Body of pancreas (tissue), 4 donors: ENCODE results near the gene SMPD1. TPM values are rescaled to one million over a fixed set of nuclear protein-coding genes. Genes with fewer than 3 reads are reported as not detected.

Experiments used
- ATAC-seq: fragments of 150-250 bp; one replicate; pipeline ENCODE4 v1.9.1; 2016
- DNase-seq, 4 donors: peaks; one replicate each; pipeline ENCODE4 v3.0.0-alpha.2; 2019
- H3K27ac ChIP-seq, 4 donors: fragments of 200-600 bp; sonication (generic); 1 replicate in 3 of 4; 2 replicates in 1 of 4; pipeline versions ENCODE4 v1.5.1 to v1.6.1; 2016 to 2019; ENCODE audit warnings: mild to moderate bottlenecking in 1 of 4, mixed read lengths in 1 of 4, moderate library complexity in 1 of 4
- H3K27me3 ChIP-seq, 2 donors: fragments of 200-600 bp; sonication (generic); one replicate each; pipeline ENCODE4 v1.6.0; 2016; ENCODE audit warnings: mild to moderate bottlenecking in 1 of 2
- H3K36me3 ChIP-seq, 2 donors: fragments of 200-600 bp; sonication (generic); replicated peaks in 1 of 2; 2 replicates each; pipeline ENCODE4 v1.5.1; 2016; ENCODE audit warnings: low read depth in 2 of 2; ENCODE audit not compliant: insufficient read depth in 1 of 2
- H3K4me1 ChIP-seq: fragments of 200-600 bp; sonication (generic); one replicate; pipeline ENCODE4 v1.6.0; 2016
- H3K4me3 ChIP-seq, 2 donors: fragments of 200-600 bp; sonication (generic); 1 replicate in 1 of 2; 2 replicates in 1 of 2; pipeline ENCODE4 v1.5.1; 2016 to 2019
- H3K9me3 ChIP-seq, 3 donors: fragments of 200-600 bp; sonication (generic); 1 replicate in 2 of 3; 2 replicates in 1 of 3; pipeline ENCODE4 v1.5.1; 2016
- CTCF ChIP-seq, 7 experiments: fragments of 450-650 bp in 4 of 7; fragments of 200-600 bp in 3 of 7; sonication (generic) in 3 of 7; IDR thresholded peaks; one replicate each; pipeline ENCODE4 v1.5.1; 2016 to 2019; ENCODE audit warnings: antibody characterized with exemption in 7 of 7
- POLR2A ChIP-seq, 3 donors: fragments of 450-650 bp; IDR thresholded peaks; one replicate each; pipeline ENCODE4 v1.6.1; 2016; ENCODE audit warnings: antibody characterized with exemption in 3 of 3, mild to moderate bottlenecking in 2 of 3
- WGBS, 2 donors: methylation state at CpG; one replicate each; pipeline ENCODE4 v1.1.5; 2017; 5-methylcytosine and 5-hydroxymethylcytosine counted together
- intact Hi-C: fragments of 100-400 bp; cut with DNase I; formaldehyde crosslinking; loops from one replicate; pipeline ENCODE4 v1.15.1; 2023
- total RNA-seq, 2 donors: library from RNA; depleted of rRNA; stranded (reverse); fragments of >200 nt; gene quantifications; one replicate each; pipeline ENCODE4 v1.1.0, GENCODE V29; 2016

Gene SMPD1
- total RNA-seq, 2 donors from 2014 or later: 17.1 to 29.7 TPM

GRCh38 chr11:6433998-6434660, 43.9 kb downstream of the SMPD1 start:
- no peak for ATAC-seq
- no peak for TF ChIP-seq POLR2A (IDR thresholded peaks at IDR 0.05)
- TF ChIP-seq CTCF (IDR thresholded peaks at IDR 0.05): no peak
- H3K27me3 ChIP-seq: no peaks in the 10 kb centered on the region
- no peaks in the 10 kb centered on the region for H3K4me1 ChIP-seq
- no peak overlapping the region for H3K27ac ChIP-seq
- 46 to 48% methylated on average over 4 to 5 of the region's 5 CpGs for WGBS, 2 donors
- no peak for DNase-seq
- no peaks in the 10 kb centered on the region for H3K9me3 ChIP-seq
- no peaks in the 10 kb centered on the region for H3K36me3 ChIP-seq
- intact Hi-C loops: no loop called here
- no peak overlapping the region for H3K4me3 ChIP-seq

DNA sequence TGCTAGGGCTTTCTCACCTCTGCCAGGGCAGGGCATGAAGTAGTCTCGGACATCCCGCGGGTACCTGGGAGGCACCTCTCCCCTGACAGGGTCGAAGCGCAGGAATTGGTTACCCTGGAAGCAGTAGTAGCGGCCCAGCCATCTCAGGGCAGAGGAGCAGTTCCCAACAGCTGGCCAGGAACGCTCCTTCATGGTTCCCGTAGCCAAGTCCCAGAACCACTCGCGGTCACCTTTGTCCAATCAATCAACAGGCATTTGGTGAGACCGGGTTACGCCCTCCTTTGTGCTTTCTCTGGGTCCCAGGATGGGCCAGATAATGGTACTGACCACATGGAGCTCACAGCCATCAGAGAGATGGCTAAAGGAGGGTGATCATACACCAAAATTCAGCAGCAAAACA, 47.1 kb downstream of the SMPD1 start:
- H3K4me3 ChIP-seq: no peak overlapping the region
- TF ChIP-seq CTCF (IDR thresholded peaks at IDR 0.05) (no peak), POLR2A (IDR thresholded peaks at IDR 0.05) (no peak)

DNA sequence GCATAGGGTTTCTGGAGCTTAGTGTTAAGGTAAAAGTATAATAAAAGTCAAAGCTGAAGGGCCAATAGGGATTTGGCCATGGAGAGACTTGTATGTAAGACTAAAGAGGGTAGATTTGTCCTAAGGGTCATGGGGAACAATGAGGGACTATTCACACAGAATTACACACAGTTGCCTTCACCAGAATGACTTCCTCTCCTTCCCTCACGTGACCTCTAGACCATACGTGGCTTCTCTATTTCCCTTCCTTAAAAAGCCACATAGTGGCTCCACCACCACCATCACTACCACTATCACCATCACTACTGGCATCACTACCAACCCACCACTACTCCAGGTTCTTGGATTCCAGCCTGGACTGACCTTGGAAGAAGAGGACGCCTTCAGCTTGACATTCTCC, 47.7 kb downstream of the SMPD1 start:
- Histone ChIP-seq H3K36me3 (no peaks in the 10 kb centered on the region), H3K27me3 (no peaks in the 10 kb centered on the region), H3K4me1 (peaks cover 9% of the 10 kb centered on the region), H3K27ac (no peak overlapping the region), H3K4me3 (no peak overlapping the region), H3K9me3 (no peaks in the 10 kb centered on the region)
- DNase-seq (peak in 1 of 4 donors; percentile 11), ATAC-seq (no peak)
- intact Hi-C loops: no loop called here
- WGBS, 2 donors: 49 to 55% methylated on average over 3 of the region's 3 CpGs
- no peak for TF ChIP-seq POLR2A (IDR thresholded peaks at IDR 0.05)

More for the DNA sequence above, 47.1 kb downstream of the SMPD1 start:
- Histone ChIP-seq H3K9me3 (no peaks in the 10 kb centered on the region), H3K4me1 (peaks cover 9% of the 10 kb centered on the region), H3K36me3 (no peaks in the 10 kb centered on the region), H3K27me3 (no peaks in the 10 kb centered on the region), H3K27ac (no peak overlapping the region)
- 86 to 89% methylated on average over 8 to 12 of the region's 12 CpGs for WGBS, 2 donors
- intact Hi-C loops: no loop called here
- no peak for ATAC-seq
- no peak for DNase-seq

DNA sequence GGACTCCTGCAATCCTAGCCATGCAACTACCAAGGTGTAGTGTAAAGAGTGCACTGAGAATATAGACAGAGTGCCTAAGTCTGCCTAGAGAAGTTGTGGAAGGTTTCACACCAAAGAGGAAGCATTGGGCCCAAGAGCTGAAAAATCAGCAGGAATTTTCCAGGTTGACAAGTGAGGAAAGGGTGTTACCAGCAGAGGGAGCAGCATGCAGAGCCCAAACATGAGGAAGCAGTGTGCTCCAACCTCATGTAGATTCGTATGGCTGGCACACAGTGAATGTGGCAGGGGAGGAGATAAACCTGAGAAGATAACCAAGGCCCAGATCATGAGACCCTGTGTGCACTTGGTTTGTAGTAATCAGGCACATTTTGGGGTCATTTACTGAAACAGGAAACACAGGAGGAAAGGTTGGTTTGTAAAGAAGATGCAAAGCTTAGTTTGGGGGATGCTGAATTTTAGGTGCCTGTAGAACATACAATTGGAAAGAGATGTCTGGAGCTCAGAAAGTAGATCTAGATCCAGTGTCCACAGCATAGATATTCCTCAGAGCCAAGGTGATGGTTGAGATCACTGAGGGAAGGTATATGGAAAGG, 48.8 kb downstream of the SMPD1 start:
- 0 to 7% methylated on average over 1 of the region's 1 CpG for WGBS, 2 donors
- intact Hi-C loops: no loop called here
- peak; percentile 78 for ATAC-seq

More for the DNA sequence above, 48.8 kb downstream of the SMPD1 start:
- peaks cover 9% of the 10 kb centered on the region for H3K4me1 ChIP-seq
- H3K27ac ChIP-seq: no peak overlapping the region
- no peaks in the 10 kb centered on the region for H3K9me3 ChIP-seq
- peak; percentile 67 to 77 (median 70) for DNase-seq
- H3K4me3 ChIP-seq: no peak overlapping the region
- H3K27me3 ChIP-seq: no peaks in the 10 kb centered on the region
- H3K36me3 ChIP-seq: no peaks in the 10 kb centered on the region
- TF ChIP-seq CTCF (IDR thresholded peaks at IDR 0.05): peak; percentile 41 to 85 (median 72)
- no peak for TF ChIP-seq POLR2A (IDR thresholded peaks at IDR 0.05)
